GM19328 (cell line): ENCODE data around the gene RHPN2.
A peak's percentile ranks its signal among the peaks of the same experiment; 100 is the strongest.
"Not testable (repeated sequence)": the region's sequence is repeated elsewhere in the genome, so short reads cannot be mapped to it uniquely, and the experiment has no call there.

Experiments used
- ATAC-seq: cut with Tn5 transposase; IDR thresholded peaks from one replicate; pipeline ENCODE4 v1.9.1; 2021; ENCODE audit warnings: mild to moderate bottlenecking, moderate library complexity; ENCODE audit not compliant: unreplicated experiment

Gene RHPN2

GRCh38 chr19:32979807-32980206 is 84.9 kb downstream of the RHPN2 start:
- ATAC-seq = not testable (repeated sequence)

- not testable (repeated sequence) for ATAC-seq
Observed at GRCh38 chr19:32977813-32978212, 86.9 kb downstream of the RHPN2 start.

GRCh38 chr19:32977280-32977679 is 87.4 kb downstream of the RHPN2 start:
- no peak for ATAC-seq

- no peak for ATAC-seq
Observed at GRCh38 chr19:32976223-32976805, 88.4 kb downstream of the RHPN2 start.

GRCh38 chr19:32971715-32972540 is 92.8 kb downstream of the RHPN2 start, which contains the start of the genes CEP89 and FAAP24:
Gene CEP89, minus strand, starts transcription at chr19:32971958. Its CDS starts 84 bp downstream, at chr19:32971874.
Gene FAAP24, plus strand, starts transcription at chr19:32972242. Its CDS starts 955 bp downstream, at chr19:32973197.
- peak; percentile 99 for ATAC-seq

- ATAC-seq = no peak
Observed at GRCh38 chr19:32971012-32971595, 93.6 kb downstream of the RHPN2 start.

- no peak for ATAC-seq
Observed at GRCh38 chr19:32969549-32969948, 95.1 kb downstream of the RHPN2 start.

- ATAC-seq = no peak
Observed at GRCh38 chr19:32966750-32967149, 97.9 kb downstream of the RHPN2 start.

GRCh38 chr19:32945260-32945659 is 119.4 kb downstream of the RHPN2 start:
- no peak for ATAC-seq

GRCh38 chr19:32941273-32941672 is 123.4 kb downstream of the RHPN2 start:
- ATAC-seq = not testable (repeated sequence)

GRCh38 chr19:32936065-32936464 is 128.6 kb downstream of the RHPN2 start:
- no peak for ATAC-seq

GRCh38 chr19:32935629-32936028 is 129.1 kb downstream of the RHPN2 start:
- ATAC-seq = no peak

- no peak for ATAC-seq
Observed at GRCh38 chr19:32933571-32933970, 131.1 kb downstream of the RHPN2 start.

GRCh38 chr19:32930567-32930966 is 134.1 kb downstream of the RHPN2 start:
- no peak for ATAC-seq

- no peak for ATAC-seq
Observed at GRCh38 chr19:32928806-32929205, 135.9 kb downstream of the RHPN2 start.
